HFFc6 (cell line): ENCODE measurements around the gene ARHGEF26. TPM values are rescaled to one million over a fixed set of nuclear protein-coding genes. Genes with fewer than 3 reads are reported as not detected.

Source experiments
- DNase-seq: peaks from one replicate; pipeline ENCODE4 v3.0.0-alpha.2; 2018
- H3K27ac Mint-ChIP-seq: 2 replicates; pipeline ENCODE4 v1.8.0; 2020; ENCODE audit warnings: mild to moderate bottlenecking, mixed read lengths
- H3K27me3 Mint-ChIP-seq: 2 replicates; pipeline ENCODE4 v1.8.0; 2021; ENCODE audit warnings: mild to moderate bottlenecking, moderate library complexity, mixed read lengths; ENCODE audit not compliant: insufficient read depth
- H3K36me3 Mint-ChIP-seq: 2 replicates; pipeline ENCODE4 v1.8.0; 2021; ENCODE audit warnings: low read depth, mixed read lengths
- H3K4me1 Mint-ChIP-seq: 2 replicates; pipeline ENCODE4 v1.8.0; 2020; ENCODE audit warnings: low read depth, mixed read lengths
- H3K4me3 Mint-ChIP-seq: 2 replicates; pipeline ENCODE4 v1.8.0; 2020; ENCODE audit warnings: mild to moderate bottlenecking, moderate library complexity, mixed read lengths
- H3K9me3 Mint-ChIP-seq: 2 replicates; pipeline ENCODE4 v1.8.0; 2020; ENCODE audit warnings: mild to moderate bottlenecking, mixed read lengths
- CTCF ChIP-seq: fragments of 200-600 bp; sonication (generic); IDR thresholded peaks from 2 replicates; pipeline ENCODE4 v1.5.0; 2021; ENCODE audit warnings: antibody characterized with exemption, mild to moderate bottlenecking
- total RNA-seq, 6 experiments: library from RNA; stranded (reverse); fragmentation: NEBNext Ultra II Directional; extraction: Animal tissue kit (Norgen Biotek cat#: 25700); gene quantifications; 2 replicates in 1 of 6; 3 replicates in 5 of 6; pipeline ENCODE4 v1.2.3, GENCODE V29; 2021

The ARHGEF26 gene
- total RNA-seq, 6 experiments from 2014 or later, result 0.05 TPM; not detected in 5

- Mint-ChIP-seq H3K4me1 (peaks cover 26% of the 10 kb centered on the region), H3K4me3 (no peak overlapping the region), H3K36me3 (peaks cover 27% of the 10 kb centered on the region), H3K27me3 (no peaks in the 10 kb centered on the region), H3K9me3 (no peaks in the 10 kb centered on the region), H3K27ac (no peak overlapping the region)
- no peak for TF ChIP-seq CTCF
- no peak for DNase-seq
These were observed 186.2 kb downstream of the ARHGEF26 start for GRCh38 chr3:154307363-154307762.

Other genes with a start within 250 kb of the ARHGEF26 start
- gene DHX36, start 203.1 kb downstream of the ARHGEF26 start, total RNA-seq, result 10 to 100 TPM; 49.3 to 62.9 (median 55.7) TPM